OCI-LY3 (cell line): ENCODE data around the gene PSMG1.

Experiments used
- H2AFZ ChIP-seq: fragments of 200-600, 300-600 bp; shearing (Covaris generic); 2 replicates; pipeline ENCODE4 v1.6.0; 2014; ENCODE audit warnings: antibody characterized with exemption, low read depth, low read length
- H3K27ac ChIP-seq: fragments of 200-600, 300-600 bp; sonication (generic); 2 replicates; pipeline ENCODE4 v1.5.1; 2014; ENCODE audit warnings: mild to moderate bottlenecking, low read length, moderate library complexity, mixed read lengths
- H3K27me3 ChIP-seq: fragments of 200-600, 300-600 bp; sonication (generic); 2 replicates; pipeline ENCODE4 v1.6.1; 2014; ENCODE audit warnings: low read depth, low read length, mixed read lengths
- H3K36me3 ChIP-seq: fragments of 200-600, 300-600 bp; sonication (generic); replicated peaks from 2 replicates; pipeline ENCODE3; 2014; ENCODE audit warnings: low read depth, low read length, mixed read lengths
- H3K4me1 ChIP-seq: fragments of 300-600, 200-600 bp; sonication (generic); 2 replicates; pipeline ENCODE4 v1.6.1; 2014; ENCODE audit warnings: low read length, mixed read lengths
- H3K4me2 ChIP-seq: fragments of 200-600, 300-600 bp; sonication (generic); 2 replicates; pipeline ENCODE4 v1.6.1; 2014; ENCODE audit warnings: low read length, mixed read lengths
- H3K4me3 ChIP-seq: fragments of 300-600, 200-600 bp; sonication (generic); 2 replicates; pipeline ENCODE4 v1.5.1; 2014; ENCODE audit warnings: antibody characterized with exemption, mild to moderate bottlenecking, low read length, moderate library complexity
- H3K79me2 ChIP-seq: fragments of 300-600, 200-600 bp; shearing (Covaris generic); 2 replicates; pipeline ENCODE4 v1.6.1; 2014; ENCODE audit warnings: mild to moderate bottlenecking, low read length, mixed read lengths
- H3K9ac ChIP-seq: fragments of 300-600, 200-600 bp; shearing (Covaris generic); 2 replicates; pipeline ENCODE4 v1.6.0; 2014; ENCODE audit warnings: mild to moderate bottlenecking, low read length, moderate library complexity
- H3K9me3 ChIP-seq: fragments of 200-600, 300-600 bp; shearing (Covaris generic); 2 replicates; pipeline ENCODE4 v1.6.1; 2014; ENCODE audit warnings: low read length, mixed read lengths; ENCODE audit not compliant: insufficient read depth
- H4K20me1 ChIP-seq: fragments of 200-600, 300-600 bp; sonication (generic); 2 replicates; pipeline ENCODE4 v1.6.1; 2016; ENCODE audit warnings: low read length, mixed read lengths; ENCODE audit not compliant: insufficient read depth
- EZH2phosphoT487 ChIP-seq: fragments of 200-600 bp; shearing (Covaris generic); IDR thresholded peaks from 2 replicates; pipeline ENCODE4 v1.6.1; 2018; ENCODE audit warnings: antibody characterized with exemption, mixed run types, low read depth
- TF ChIP-seq, protein P1 (sequence below): fragments of 200-600, 300-600 bp; sonication (generic); IDR thresholded peaks from 2 replicates; pipeline ENCODE4 v1.5.1; 2014; ENCODE audit warnings: antibody characterized with exemption, low read length, low read depth

PSMG1 gene

DNA sequence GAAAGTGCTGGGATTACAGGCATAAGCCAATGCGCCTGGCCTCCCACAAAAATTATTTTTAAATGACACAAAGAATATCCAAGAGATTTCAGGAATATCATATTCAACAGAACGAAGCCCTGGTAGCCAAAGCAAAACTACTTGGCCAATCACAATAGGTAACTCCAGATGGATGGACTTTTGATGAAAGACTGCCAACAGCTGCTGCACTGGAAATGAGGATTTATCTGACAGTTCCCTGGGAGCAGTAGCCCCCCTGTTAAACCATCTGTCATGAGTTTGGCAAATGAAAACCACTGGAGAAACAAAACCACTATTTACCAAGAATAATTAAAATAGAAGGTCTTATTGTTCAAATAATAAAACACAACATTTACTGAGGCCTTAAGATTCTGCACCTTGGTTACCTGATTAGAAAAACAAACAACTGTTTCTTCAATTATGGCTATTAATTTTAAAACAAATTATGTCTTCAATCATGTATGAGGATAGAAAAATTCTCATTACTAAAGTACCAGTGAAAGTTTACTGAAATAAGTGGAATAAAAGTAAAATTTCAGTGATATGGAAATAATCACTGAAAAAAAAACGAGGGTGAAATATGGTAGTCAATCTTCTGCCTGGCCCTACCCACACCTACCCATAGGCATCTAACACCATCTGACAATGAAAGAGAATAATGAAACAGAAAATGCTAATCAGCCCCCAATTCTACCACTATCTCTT, 34.3 kb upstream of the PSMG1 start:
- no peaks in the 10 kb centered on the region for H4K20me1 ChIP-seq
- no peak overlapping the region for H2AFZ ChIP-seq
- no peaks in the 10 kb centered on the region for H3K27me3 ChIP-seq
- H3K4me1 ChIP-seq, result no peaks in the 10 kb centered on the region
- H3K36me3 ChIP-seq, result peaks cover 13% of the 10 kb centered on the region
- H3K9ac ChIP-seq, result no peak overlapping the region
- H3K4me3 ChIP-seq, result no peak overlapping the region
- H3K9me3 ChIP-seq, result no peaks in the 10 kb centered on the region
- H3K4me2 ChIP-seq, result no peak overlapping the region
- H3K79me2 ChIP-seq, result no peaks in the 10 kb centered on the region
- no peak overlapping the region for H3K27ac ChIP-seq
- TF ChIP-seq EZH2phosphoT487, result no peak
- TF ChIP-seq, protein P1, sequence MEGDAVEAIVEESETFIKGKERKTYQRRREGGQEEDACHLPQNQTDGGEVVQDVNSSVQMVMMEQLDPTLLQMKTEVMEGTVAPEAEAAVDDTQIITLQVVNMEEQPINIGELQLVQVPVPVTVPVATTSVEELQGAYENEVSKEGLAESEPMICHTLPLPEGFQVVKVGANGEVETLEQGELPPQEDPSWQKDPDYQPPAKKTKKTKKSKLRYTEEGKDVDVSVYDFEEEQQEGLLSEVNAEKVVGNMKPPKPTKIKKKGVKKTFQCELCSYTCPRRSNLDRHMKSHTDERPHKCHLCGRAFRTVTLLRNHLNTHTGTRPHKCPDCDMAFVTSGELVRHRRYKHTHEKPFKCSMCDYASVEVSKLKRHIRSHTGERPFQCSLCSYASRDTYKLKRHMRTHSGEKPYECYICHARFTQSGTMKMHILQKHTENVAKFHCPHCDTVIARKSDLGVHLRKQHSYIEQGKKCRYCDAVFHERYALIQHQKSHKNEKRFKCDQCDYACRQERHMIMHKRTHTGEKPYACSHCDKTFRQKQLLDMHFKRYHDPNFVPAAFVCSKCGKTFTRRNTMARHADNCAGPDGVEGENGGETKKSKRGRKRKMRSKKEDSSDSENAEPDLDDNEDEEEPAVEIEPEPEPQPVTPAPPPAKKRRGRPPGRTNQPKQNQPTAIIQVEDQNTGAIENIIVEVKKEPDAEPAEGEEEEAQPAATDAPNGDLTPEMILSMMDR, result no peak

DNA sequence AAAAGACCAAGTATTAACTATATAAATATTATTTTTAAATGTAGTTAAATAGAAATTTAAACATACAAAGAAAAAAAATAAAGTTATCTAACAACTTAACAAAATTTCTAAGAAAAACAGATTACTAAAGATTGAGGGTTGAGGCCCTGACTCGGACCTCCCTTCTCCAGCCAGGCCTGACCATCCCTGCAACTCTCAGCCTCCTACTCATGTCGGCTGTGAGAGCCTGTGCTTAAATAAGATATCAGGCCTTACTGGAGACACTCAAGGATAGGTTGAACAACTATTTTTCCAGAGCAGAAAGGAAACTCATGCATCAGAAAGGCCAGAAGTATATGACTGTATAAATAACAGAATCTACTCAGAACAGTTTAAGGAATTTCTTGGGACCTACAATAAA, 33.0 kb upstream of the PSMG1 start:
- no peak overlapping the region for H3K9ac ChIP-seq
- H3K4me2 ChIP-seq, result no peak overlapping the region
- H4K20me1 ChIP-seq, result no peaks in the 10 kb centered on the region
- no peaks in the 10 kb centered on the region for H3K27me3 ChIP-seq
- H3K79me2 ChIP-seq, result no peaks in the 10 kb centered on the region
- H3K36me3 ChIP-seq, result peaks cover 13% of the 10 kb centered on the region
- no peak overlapping the region for H3K4me3 ChIP-seq
- TF ChIP-seq, protein P1, result no peak
- TF ChIP-seq EZH2phosphoT487, result no peak
- H3K27ac ChIP-seq, result no peak overlapping the region
- H3K9me3 ChIP-seq, result no peaks in the 10 kb centered on the region
- H2AFZ ChIP-seq, result no peak overlapping the region
- H3K4me1 ChIP-seq, result no peaks in the 10 kb centered on the region

DNA sequence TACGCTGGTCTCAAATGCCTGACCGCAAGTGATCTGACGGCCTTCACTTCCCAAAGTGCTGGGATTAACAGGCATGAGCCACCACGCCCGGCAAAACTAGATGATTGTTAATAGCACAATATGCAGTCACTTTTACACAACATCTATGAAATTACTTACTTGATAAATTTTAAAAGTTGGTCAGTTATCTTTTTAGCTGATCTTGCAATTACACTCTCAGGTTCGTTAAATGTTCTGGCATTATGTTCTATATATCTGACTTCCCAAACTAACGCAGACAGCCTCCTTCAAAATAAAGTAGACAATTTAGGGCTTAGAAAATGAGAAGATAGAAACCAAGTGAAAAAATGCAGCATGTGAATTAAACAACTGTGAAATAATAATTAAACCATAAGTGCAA, 31.8 kb upstream of the PSMG1 start:
- Histone ChIP-seq H4K20me1 (no peaks in the 10 kb centered on the region), H3K4me3 (no peak overlapping the region), H3K9ac (no peak overlapping the region), H3K36me3 (peaks cover 15% of the 10 kb centered on the region), H3K79me2 (no peaks in the 10 kb centered on the region), H2AFZ (no peak overlapping the region), H3K4me1 (no peaks in the 10 kb centered on the region), H3K27ac (no peak overlapping the region), H3K27me3 (no peaks in the 10 kb centered on the region), H3K4me2 (no peak overlapping the region), H3K9me3 (no peaks in the 10 kb centered on the region)
- TF ChIP-seq, protein P1, result no peak
- TF ChIP-seq EZH2phosphoT487, result no peak

DNA sequence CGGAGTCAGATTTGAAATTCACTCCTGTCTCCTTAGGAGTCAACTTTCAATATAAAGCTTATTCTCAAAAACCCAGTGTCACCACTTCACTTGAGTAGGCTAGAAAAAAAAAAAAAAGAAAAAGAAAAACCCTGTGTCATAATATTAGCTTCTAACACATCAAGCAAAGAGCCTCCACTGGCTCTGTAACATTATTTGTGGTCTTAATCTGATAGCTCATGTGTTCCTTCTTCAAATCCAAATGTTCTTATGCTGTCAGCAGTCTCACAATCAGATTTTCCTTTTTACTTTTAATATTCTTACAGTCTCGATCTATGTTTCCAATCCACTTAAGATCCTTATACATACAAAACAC, 26.1 kb upstream of the PSMG1 start:
- Histone ChIP-seq H3K9me3 (no peaks in the 10 kb centered on the region), H3K4me2 (no peak overlapping the region), H3K79me2 (no peaks in the 10 kb centered on the region), H3K4me1 (no peaks in the 10 kb centered on the region), H3K36me3 (peaks cover 20% of the 10 kb centered on the region), H3K4me3 (no peak overlapping the region), H3K27me3 (no peaks in the 10 kb centered on the region), H3K9ac (no peak overlapping the region), H3K27ac (no peak overlapping the region), H2AFZ (no peak overlapping the region), H4K20me1 (no peaks in the 10 kb centered on the region)
- TF ChIP-seq, protein P1, result no peak
- no peak for TF ChIP-seq EZH2phosphoT487
